Stomach (tissue), 9 donors: ENCODE results near the gene OBSCN. TPM values are rescaled to one million over a fixed set of nuclear protein-coding genes. Genes with fewer than 3 reads are reported as not detected.

Experiments used
- DNase-seq, 2 donors: peaks; one replicate each; pipeline versions ENCODE4 v3.0.0 to v3.0.0-alpha.2; 2013 to 2019
- H3K27ac ChIP-seq, 5 donors: fragments of 200-600 bp in 4 of 5; sonication (generic) in 4 of 5; one replicate each; pipeline ENCODE4 v1.5.1; 2013 to 2019; ENCODE audit warnings: mild to moderate bottlenecking in 1 of 5, moderate library complexity in 1 of 5
- H3K27me3 ChIP-seq, 3 donors: fragments of 200-600 bp; sonication (generic); one replicate each; pipeline ENCODE4 v1.5.1; 2017 to 2019; ENCODE audit warnings: mixed run types in 1 of 3
- H3K36me3 ChIP-seq, 4 donors: fragments of 200-600 bp; sonication (generic); 1 replicate in 3 of 4; 2 replicates in 1 of 4; pipeline ENCODE4 v1.5.1; 2016 to 2019
- H3K4me1 ChIP-seq, 4 donors: fragments of 200-600 bp; sonication (generic); one replicate each; pipeline ENCODE4 v1.5.1; 2016 to 2019
- H3K4me3 ChIP-seq, 4 donors: fragments of 200-600 bp; sonication (generic) in 3 of 4; one replicate each; pipeline ENCODE4 v1.5.1; 2016 to 2019; ENCODE audit warnings: mild to moderate bottlenecking in 1 of 4
- H3K9me3 ChIP-seq, 4 donors: fragments of 200-600 bp; sonication (generic); one replicate each; pipeline ENCODE4 v1.5.1; 2016 to 2019
- EP300 ChIP-seq: sonication (generic); formaldehyde crosslinking; IDR thresholded peaks from one replicate; pipeline ENCODE4 v1.6.1; 2017; ENCODE audit warnings: antibody characterized with exemption
- POLR2A ChIP-seq, 4 donors: fragments of 450-650 bp; IDR thresholded peaks; one replicate each; pipeline ENCODE4 v1.6.1; 2016; ENCODE audit warnings: antibody characterized with exemption in 4 of 4, control low read depth in 2 of 4, mild to moderate bottlenecking in 1 of 4, moderate library complexity in 1 of 4
- POLR2AphosphoS5 ChIP-seq, 3 donors: sonication (generic); formaldehyde crosslinking; IDR thresholded peaks; one replicate each; pipeline ENCODE4 v1.6.1; 2016; ENCODE audit warnings: antibody characterized with exemption in 3 of 3
- WGBS, 5 donors: extraction: QIAGEN DNeasy Blood & Tissue Kit in 3 of 5; methylation state at CpG; one replicate each; pipeline versions ENCODE4 v1.1.5 to v1.1.7; 2013 to 2018; 5-methylcytosine and 5-hydroxymethylcytosine counted together
- intact Hi-C: fragments of 100-400 bp; cut with DNase I; formaldehyde crosslinking; loops from one replicate; pipeline ENCODE4 v1.15.1; 2023; ENCODE audit warnings: low total_unique reads
- polyA plus RNA-seq, 3 donors: library from polyadenylated mRNA; stranded (reverse); fragments of 200-250 nt; gene quantifications; one replicate each; pipeline ENCODE4 v1.2.3, GENCODE V29; 2013
- total RNA-seq, 5 donors: library from RNA; depleted of rRNA; stranded (reverse); fragments of >200 nt; gene quantifications; one replicate each; pipeline versions ENCODE4 v1.1.0 to v1.2.3, GENCODE V29; 2014 to 2016
- TF ChIP-seq, protein P1 (sequence below), 7 experiments: fragments of 450-650 bp in 4 of 7; fragments of 200-600 bp in 3 of 7; sonication (generic) in 3 of 7; IDR thresholded peaks; one replicate each; pipeline ENCODE4 v1.5.1; 2016 to 2019; ENCODE audit warnings: antibody characterized with exemption in 7 of 7, control low read depth in 2 of 7, mild to moderate bottlenecking in 1 of 7
- donor health status: healthy with polysubstance abuse.
- donor health status: Bipolar disorder and iron deficiency.
- donor health status: healthy.

The OBSCN gene
- total and polyA plus RNA-seq, 8 donors = 7.2 to 111 (median 24.7) TPM

DNA sequence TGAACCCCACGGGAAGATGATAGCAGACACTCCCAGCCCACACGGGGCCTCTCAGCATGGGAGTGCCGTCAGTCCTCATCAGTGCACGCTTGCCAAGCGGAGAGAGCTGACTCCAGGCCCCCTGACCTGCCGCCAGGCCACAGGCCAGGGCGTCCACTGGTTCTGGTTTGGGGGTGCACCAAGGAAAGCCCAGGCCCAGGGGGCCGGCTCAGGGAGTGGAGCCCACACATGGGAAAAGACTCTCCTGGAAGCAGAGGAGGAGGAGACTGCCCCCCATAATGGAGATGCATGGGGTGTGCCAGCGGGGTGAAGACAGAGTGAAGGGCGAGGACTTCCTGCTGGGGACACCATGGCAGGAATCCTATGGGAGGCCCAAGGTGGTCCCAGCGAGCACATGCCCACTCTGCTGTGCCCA, 192.4 kb downstream of the OBSCN start:
- H3K4me3 ChIP-seq = no peak overlapping the region
- no peak for DNase-seq
- H3K27ac ChIP-seq = no peak overlapping the region
- H3K9me3 ChIP-seq = no peaks in the 10 kb centered on the region
- peaks cover 5 to 46% (median 27%) of the 10 kb centered on the region in 4 donors for H3K4me1 ChIP-seq
- TF ChIP-seq, protein P1, sequence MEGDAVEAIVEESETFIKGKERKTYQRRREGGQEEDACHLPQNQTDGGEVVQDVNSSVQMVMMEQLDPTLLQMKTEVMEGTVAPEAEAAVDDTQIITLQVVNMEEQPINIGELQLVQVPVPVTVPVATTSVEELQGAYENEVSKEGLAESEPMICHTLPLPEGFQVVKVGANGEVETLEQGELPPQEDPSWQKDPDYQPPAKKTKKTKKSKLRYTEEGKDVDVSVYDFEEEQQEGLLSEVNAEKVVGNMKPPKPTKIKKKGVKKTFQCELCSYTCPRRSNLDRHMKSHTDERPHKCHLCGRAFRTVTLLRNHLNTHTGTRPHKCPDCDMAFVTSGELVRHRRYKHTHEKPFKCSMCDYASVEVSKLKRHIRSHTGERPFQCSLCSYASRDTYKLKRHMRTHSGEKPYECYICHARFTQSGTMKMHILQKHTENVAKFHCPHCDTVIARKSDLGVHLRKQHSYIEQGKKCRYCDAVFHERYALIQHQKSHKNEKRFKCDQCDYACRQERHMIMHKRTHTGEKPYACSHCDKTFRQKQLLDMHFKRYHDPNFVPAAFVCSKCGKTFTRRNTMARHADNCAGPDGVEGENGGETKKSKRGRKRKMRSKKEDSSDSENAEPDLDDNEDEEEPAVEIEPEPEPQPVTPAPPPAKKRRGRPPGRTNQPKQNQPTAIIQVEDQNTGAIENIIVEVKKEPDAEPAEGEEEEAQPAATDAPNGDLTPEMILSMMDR (IDR thresholded peaks at IDR 0.05) = no peak
- TF ChIP-seq EP300 = no peak
- no peak for TF ChIP-seq POLR2AphosphoS5 (IDR thresholded peaks at IDR 0.05)
- TF ChIP-seq POLR2A (IDR thresholded peaks at IDR 0.05) = no peak
- peaks cover 43 to 88% (median 72%) of the 10 kb centered on the region in 4 donors for H3K36me3 ChIP-seq
- 90 to 95% (median 91%) methylated on average over 8 to 11 of the region's 11 CpGs for WGBS, 5 donors
- intact Hi-C loops = no loop called here
- no peaks in the 10 kb centered on the region for H3K27me3 ChIP-seq

DNA sequence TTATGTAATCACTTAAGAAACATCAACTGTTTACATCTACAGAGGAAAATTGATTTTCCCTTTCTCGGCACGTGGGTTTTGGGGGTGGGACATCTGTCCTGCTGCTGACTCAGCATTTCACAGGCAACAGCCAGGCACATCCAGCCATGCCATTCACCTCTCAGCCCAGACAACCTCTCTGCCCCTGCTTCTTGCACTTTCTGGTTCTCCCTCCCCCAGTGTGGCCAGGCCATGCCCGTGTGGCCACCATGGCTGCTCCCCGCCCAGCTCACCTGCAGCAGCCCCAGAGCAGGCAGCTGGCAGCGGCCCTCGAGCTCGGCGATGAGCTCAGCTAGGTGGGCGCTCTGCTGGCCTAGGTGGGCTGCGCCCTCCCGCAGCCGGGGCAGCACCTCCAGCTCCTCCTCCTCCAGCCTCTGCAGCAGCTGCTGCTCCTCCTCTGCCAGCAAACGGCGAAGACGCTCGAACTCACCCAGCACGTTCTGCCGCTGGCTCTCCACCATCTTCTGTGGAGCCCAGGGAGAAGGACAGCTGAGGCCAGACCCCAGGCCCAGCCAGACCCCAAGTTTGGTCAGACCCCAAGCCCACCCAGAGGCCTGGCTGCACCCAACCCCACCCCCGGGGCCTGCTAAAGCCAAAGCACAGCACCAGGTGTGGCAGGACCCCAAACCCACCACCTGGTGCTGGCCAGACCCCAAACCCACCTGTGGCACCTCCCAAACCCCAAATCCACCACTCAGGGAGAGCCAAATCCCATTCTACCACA, 193.0 kb downstream of the OBSCN start:
- intact Hi-C loops = no loop called here
- Histone ChIP-seq H3K27ac (no peak overlapping the region), H3K27me3 (no peaks in the 10 kb centered on the region), H3K36me3 (peaks cover 38 to 82% (median 66%) of the 10 kb centered on the region in 4 donors), H3K4me3 (no peak overlapping the region), H3K9me3 (no peaks in the 10 kb centered on the region), H3K4me1 (peaks cover 11 to 52% (median 33%) of the 10 kb centered on the region in 4 donors)
- TF ChIP-seq, protein P1 (IDR thresholded peaks at IDR 0.05) = no peak
- TF ChIP-seq EP300 (no peak), POLR2AphosphoS5 (IDR thresholded peaks at IDR 0.05) (no peak), POLR2A (IDR thresholded peaks at IDR 0.05) (no peak)
- WGBS, 5 donors = 77 to 92% (median 89%) methylated on average over 4 to 19 of the region's 19 CpGs
- no peak for DNase-seq

DNA sequence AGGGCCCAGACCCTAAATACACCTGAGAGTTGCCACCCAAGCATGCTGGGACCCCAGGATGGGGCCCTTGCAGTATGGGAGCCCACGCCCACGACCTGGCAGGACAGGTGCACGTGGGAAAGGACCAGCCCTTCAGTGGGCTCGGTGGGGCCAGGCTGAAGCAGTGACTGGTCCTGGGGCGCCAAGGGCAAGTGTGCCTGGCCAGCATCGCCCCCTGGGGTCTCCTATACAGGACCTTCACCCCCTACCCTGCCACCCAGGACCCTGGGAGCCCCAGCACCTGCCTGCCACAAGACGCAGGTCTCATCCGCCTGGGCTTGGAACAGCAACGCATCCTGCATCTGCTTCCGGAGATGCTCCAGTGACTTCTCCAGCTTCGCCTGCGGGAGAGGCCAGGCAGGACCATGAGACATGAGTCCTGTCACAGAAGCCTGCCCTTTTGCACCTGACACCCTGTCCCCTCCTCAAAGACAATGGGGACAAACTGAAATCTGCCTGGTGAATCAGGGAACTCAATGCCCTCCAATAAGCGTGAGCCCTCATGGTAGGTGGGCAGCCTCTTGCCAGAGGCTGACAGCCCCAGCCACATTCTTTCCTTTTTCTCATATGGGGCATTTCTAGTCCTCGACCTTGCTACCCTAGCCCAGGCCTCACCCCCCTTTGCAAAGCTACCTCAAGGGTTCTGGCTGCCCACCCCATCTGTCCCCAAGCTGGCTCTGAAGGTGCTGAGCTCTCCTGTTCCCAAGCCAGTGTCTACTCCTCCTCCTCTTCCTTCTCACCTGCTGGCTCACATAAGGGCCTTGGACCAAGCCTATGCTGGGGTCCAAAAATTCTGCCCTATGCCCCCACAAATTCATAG, 194.2 kb downstream of the OBSCN start:
- peaks cover 11 to 54% (median 36%) of the 10 kb centered on the region in 4 donors for H3K4me1 ChIP-seq
- H3K27me3 ChIP-seq = no peaks in the 10 kb centered on the region
- TF ChIP-seq POLR2A (IDR thresholded peaks at IDR 0.05) (no peak), POLR2AphosphoS5 (IDR thresholded peaks at IDR 0.05) (no peak), EP300 (no peak)
- TF ChIP-seq, protein P1 (IDR thresholded peaks at IDR 0.05) = no peak
- intact Hi-C loops = no loop called here
- H3K9me3 ChIP-seq = no peaks in the 10 kb centered on the region
- H3K36me3 ChIP-seq = peaks cover 27 to 71% (median 54%) of the 10 kb centered on the region in 4 donors
- no peak for DNase-seq
- no peak overlapping the region for H3K4me3 ChIP-seq
- H3K27ac ChIP-seq = no peak overlapping the region
- WGBS, 5 donors = 92 to 96% (median 93%) methylated on average over 7 to 14 of the region's 14 CpGs

DNA sequence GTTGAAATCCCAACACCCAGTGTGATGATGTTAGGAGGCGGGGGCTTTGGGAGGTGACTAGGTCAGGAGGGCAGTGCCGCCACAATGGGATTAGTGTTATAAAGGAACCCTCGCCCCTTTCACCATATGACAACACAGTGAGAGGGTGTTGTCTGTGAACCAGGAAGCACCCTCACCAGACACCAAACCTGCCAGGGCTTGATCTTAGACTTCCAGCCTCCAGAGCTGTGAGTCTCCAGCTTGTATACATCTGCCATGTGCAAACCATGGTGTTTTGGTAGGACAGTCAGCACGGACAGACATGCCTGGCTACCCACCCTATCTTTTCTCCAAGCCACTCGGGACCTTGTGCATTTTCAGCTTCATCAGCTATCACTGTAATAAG, 194.8 kb downstream of the OBSCN start:
- intact Hi-C loops = no loop called here
- TF ChIP-seq, protein P1 (IDR thresholded peaks at IDR 0.05) = no peak
- TF ChIP-seq POLR2A (IDR thresholded peaks at IDR 0.05) (no peak), EP300 (no peak), POLR2AphosphoS5 (IDR thresholded peaks at IDR 0.05) (no peak)
- 85 to 92% (median 89%) methylated on average over 5 of the region's 5 CpGs for WGBS, 5 donors

More for the DNA sequence above, 194.8 kb downstream of the OBSCN start:
- no peak overlapping the region for H3K4me3 ChIP-seq
- peaks cover 23 to 64% (median 48%) of the 10 kb centered on the region in 4 donors for H3K36me3 ChIP-seq
- no peak overlapping the region for H3K27ac ChIP-seq
- DNase-seq = no peak
- H3K9me3 ChIP-seq = no peaks in the 10 kb centered on the region
- H3K4me1 ChIP-seq = peaks cover 16 to 60% (median 42%) of the 10 kb centered on the region in 4 donors
- no peaks in the 10 kb centered on the region for H3K27me3 ChIP-seq
